ENCODE measurements around the gene TTC28.

DNA sequence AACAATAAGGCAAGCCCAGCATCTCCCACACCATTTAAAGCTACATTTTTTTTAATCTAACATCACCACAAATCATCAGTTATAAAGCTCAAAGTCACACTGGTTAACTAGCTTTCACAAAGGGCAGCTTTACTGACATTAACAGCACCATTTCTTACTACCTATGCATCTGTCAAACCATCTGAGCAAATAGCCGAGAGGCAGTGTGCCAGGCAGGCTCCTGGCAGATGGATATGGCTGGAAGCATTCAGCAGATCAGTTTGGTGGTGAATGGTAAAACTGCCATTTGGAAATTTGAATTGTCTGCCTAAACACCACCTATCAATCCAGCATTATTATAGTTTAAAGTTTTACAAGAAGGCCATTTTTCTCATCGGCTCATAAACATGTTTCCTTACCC is 131.2 kb downstream of the TTC28 start:
- TF ChIP-seq EZH2phosphoT487 (IDR thresholded peaks at IDR 0.05; ENCODE audit: borderline replicate concordance) (no peak), POLR2A (IDR thresholded peaks at IDR 0.05; ENCODE audit: borderline replicate concordance, extremely low read depth, insufficient read depth, insufficient read length) (no peak), POLR2AphosphoS5 (IDR thresholded peaks at IDR 0.05; ENCODE audit: low read depth, low read length) (no peak), MAX (IDR thresholded peaks at IDR 0.05) (no peak), SRF (IDR thresholded peaks at IDR 0.05; ENCODE audit: low read depth) (no peak), EZH2 (IDR thresholded peaks at IDR 0.05) (no peak), REST (IDR thresholded peaks at IDR 0.05; ENCODE audit: low read depth) (no peak)
- TF ChIP-seq, protein P1, sequence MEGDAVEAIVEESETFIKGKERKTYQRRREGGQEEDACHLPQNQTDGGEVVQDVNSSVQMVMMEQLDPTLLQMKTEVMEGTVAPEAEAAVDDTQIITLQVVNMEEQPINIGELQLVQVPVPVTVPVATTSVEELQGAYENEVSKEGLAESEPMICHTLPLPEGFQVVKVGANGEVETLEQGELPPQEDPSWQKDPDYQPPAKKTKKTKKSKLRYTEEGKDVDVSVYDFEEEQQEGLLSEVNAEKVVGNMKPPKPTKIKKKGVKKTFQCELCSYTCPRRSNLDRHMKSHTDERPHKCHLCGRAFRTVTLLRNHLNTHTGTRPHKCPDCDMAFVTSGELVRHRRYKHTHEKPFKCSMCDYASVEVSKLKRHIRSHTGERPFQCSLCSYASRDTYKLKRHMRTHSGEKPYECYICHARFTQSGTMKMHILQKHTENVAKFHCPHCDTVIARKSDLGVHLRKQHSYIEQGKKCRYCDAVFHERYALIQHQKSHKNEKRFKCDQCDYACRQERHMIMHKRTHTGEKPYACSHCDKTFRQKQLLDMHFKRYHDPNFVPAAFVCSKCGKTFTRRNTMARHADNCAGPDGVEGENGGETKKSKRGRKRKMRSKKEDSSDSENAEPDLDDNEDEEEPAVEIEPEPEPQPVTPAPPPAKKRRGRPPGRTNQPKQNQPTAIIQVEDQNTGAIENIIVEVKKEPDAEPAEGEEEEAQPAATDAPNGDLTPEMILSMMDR (IDR thresholded peaks at IDR 0.05 in 2 of 3, conservative IDR thresholded peaks at IDR 0.05 in 1 of 3; ENCODE audit: borderline replicate concordance in 1 of 3, insufficient read depth in 1 of 3, low read depth in 2 of 3, low read length in 2 of 3) = no peak
